Caco-2 (cell line): ENCODE results near the gene ZBED1. TPM values are rescaled to one million over a fixed set of nuclear protein-coding genes. Genes with fewer than 3 reads are reported as not detected.

ENCODE experiments used
- BruUV-seq: library from RNA; stranded (reverse); fragments of 400-500 nt; replicated peaks from 2 replicates; lab custom pipeline; 2021; lab: Mats Ljungman, UMichigan
- CTCF ChIA-PET: fragments of 300-600 bp; sonication (Branson Sonifier 250); formaldehyde crosslinking; loops from one replicate; lab custom pipeline; 2022; ENCODE audit warnings: antibody characterized with exemption; lab: Charles Lee
- POLR2A ChIA-PET: fragments of 300-600 bp; sonication (Branson Sonifier 250); formaldehyde crosslinking; loops from one replicate; lab custom pipeline; 2022; ENCODE audit warnings: antibody characterized with exemption; lab: Charles Lee
- DNase-seq, 2 experiments: peaks; one replicate each; pipeline versions ENCODE4 v3.0.0 to v3.0.0-alpha.2; 2020 to 2022
- H3K27me3 ChIP-seq: replicated peaks from 2 replicates; pipeline ENCODE4 v1.6.0; 2011; ENCODE audit warnings: low read length; ENCODE audit not compliant: control insufficient read depth, insufficient read depth
- H3K36me3 ChIP-seq: 2 replicates; pipeline ENCODE4 v1.5.1; 2011; ENCODE audit warnings: low read length; ENCODE audit not compliant: control insufficient read depth, insufficient read depth
- H3K4me1 ChIP-seq: fragments of 250-450 bp; sonication (Bioruptor Pico); 2 replicates; pipeline ENCODE4 v1.5.1; 2020; ENCODE audit warnings: mild to moderate bottlenecking
- H3K4me3 ChIP-seq: 2 replicates; pipeline ENCODE4 v1.5.1; 2011; ENCODE audit warnings: low read depth, mild to moderate bottlenecking, control low read depth, low read length
- H3K9me3 ChIP-seq: fragments of 250-450 bp; sonication (Bioruptor Pico); 2 replicates; pipeline ENCODE4 v1.5.1; 2020; ENCODE audit warnings: mild to moderate bottlenecking, moderate library complexity
- H3K27ac Mint-ChIP-seq: one replicate; pipeline ENCODE4 v1.8.0; 2022; ENCODE audit warnings: mixed read lengths; ENCODE audit not compliant: unreplicated experiment
- H3K27me3 Mint-ChIP-seq: one replicate; pipeline ENCODE4 v1.8.0; 2022; ENCODE audit warnings: mixed read lengths; ENCODE audit not compliant: insufficient read depth, unreplicated experiment
- H3K36me3 Mint-ChIP-seq: one replicate; pipeline ENCODE4 v1.8.0; 2022; ENCODE audit warnings: mild to moderate bottlenecking, mixed read lengths; ENCODE audit not compliant: insufficient read depth, unreplicated experiment
- H3K4me1 Mint-ChIP-seq: one replicate; pipeline ENCODE4 v1.8.0; 2022; ENCODE audit warnings: low read depth, mixed read lengths; ENCODE audit not compliant: unreplicated experiment
- H3K4me3 Mint-ChIP-seq: one replicate; pipeline ENCODE4 v1.8.0; 2022; ENCODE audit warnings: mild to moderate bottlenecking, moderate library complexity, mixed read lengths; ENCODE audit not compliant: unreplicated experiment
- H3K9me3 Mint-ChIP-seq: one replicate; pipeline ENCODE4 v1.8.0; 2022; ENCODE audit warnings: mixed read lengths; ENCODE audit not compliant: unreplicated experiment
- CTCF ChIP-seq, 2 experiments: fragments of 200-600 bp in 1 of 2; IDR thresholded peaks; 1 replicate in 1 of 2; 2 replicates in 1 of 2; pipeline versions ENCODE4 v1.5.1 to v1.8.0; 2011 to 2022; ENCODE audit warnings: antibody characterized with exemption in 1 of 2, control low read depth in 1 of 2, inconsistent platforms in 1 of 2, low read depth in 1 of 2, low read length in 1 of 2, mild to moderate bottlenecking in 1 of 2, moderate library complexity in 1 of 2; ENCODE audit not compliant: insufficient read depth in 1 of 2, severe bottlenecking in 1 of 2, unreplicated experiment in 1 of 2
- intact Hi-C: fragments of 100-400 bp; cut with micrococcal nuclease; formaldehyde crosslinking; loops from one replicate; pipeline ENCODE4 v1.10.0; 2022; ENCODE audit not compliant: unreplicated experiment
- total RNA-seq: library from RNA; stranded (reverse); gene quantifications from 2 replicates; pipeline ENCODE4 v1.2.3, GENCODE V29; 2022

ZBED1 gene
- total RNA-seq, 1 experiment from 2014 or later = 68.8 TPM

- Mint-ChIP-seq H3K27ac (peak overlapping the region; percentile 88), H3K4me1 (peaks cover 31% of the 10 kb centered on the region), H3K9me3 (no peaks in the 10 kb centered on the region), H3K36me3 (no peaks in the 10 kb centered on the region), H3K27me3 (no peaks in the 10 kb centered on the region), H3K4me3 (no peak overlapping the region)
- Histone ChIP-seq H3K4me1 (peaks cover 50% of the 10 kb centered on the region), H3K4me3 (no peak overlapping the region), H3K27me3 (no peaks in the 10 kb centered on the region), H3K36me3 (no peaks in the 10 kb centered on the region), H3K9me3 (no peaks in the 10 kb centered on the region)
- no TSS peak for BruUV-seq
- peak; percentile 82 to 89 for DNase-seq
- CTCF ChIA-PET = no interaction called here
- POLR2A ChIA-PET = no interaction called here
- intact Hi-C loops = loop anchor here (1.0 to 5.0 kb wide), 3 partner anchors 15 to 79 kb away; no protein-coding TSS in a partner anchor
- TF ChIP-seq CTCF (IDR thresholded peaks at IDR 0.05; ENCODE audit: insufficient read depth in 1 of 2, low read depth in 1 of 2, low read length in 1 of 2, severe bottlenecking in 1 of 2, unreplicated experiment in 1 of 2) = peak in 1 of 2 experiments; percentile 10
Measured at GRCh38 chrX:2513121-2513664, 12.4 kb upstream of the ZBED1 start.

GRCh38 chrX:2512501-2512900 is 11.7 kb upstream of the ZBED1 start:
- no peak overlapping the region for H3K4me3 Mint-ChIP-seq
- H3K27me3 Mint-ChIP-seq = no peaks in the 10 kb centered on the region
- Histone ChIP-seq H3K36me3 (no peaks in the 10 kb centered on the region), H3K4me3 (no peak overlapping the region), H3K4me1 (peaks cover 57% of the 10 kb centered on the region), H3K27me3 (no peaks in the 10 kb centered on the region), H3K9me3 (no peaks in the 10 kb centered on the region)
- peak overlapping the region; percentile 88 for H3K27ac Mint-ChIP-seq
- intact Hi-C loops = loop anchor here (5.0 kb wide), 1 partner anchor 80 kb away; no protein-coding TSS in a partner anchor
- peaks cover 25% of the 10 kb centered on the region for H3K4me1 Mint-ChIP-seq
- CTCF ChIA-PET = no interaction called here
- no peak for DNase-seq
- H3K36me3 Mint-ChIP-seq = no peaks in the 10 kb centered on the region
- BruUV-seq = no TSS peak
- POLR2A ChIA-PET = no interaction called here
- H3K9me3 Mint-ChIP-seq = no peaks in the 10 kb centered on the region
- TF ChIP-seq CTCF (IDR thresholded peaks at IDR 0.05; ENCODE audit: insufficient read depth in 1 of 2, low read depth in 1 of 2, low read length in 1 of 2, severe bottlenecking in 1 of 2, unreplicated experiment in 1 of 2) = no peak

- Mint-ChIP-seq H3K27me3 (no peaks in the 10 kb centered on the region), H3K4me3 (no peak overlapping the region), H3K9me3 (no peaks in the 10 kb centered on the region), H3K27ac (peak overlapping the region; percentile 88), H3K4me1 (peaks cover 31% of the 10 kb centered on the region), H3K36me3 (no peaks in the 10 kb centered on the region)
- no peaks in the 10 kb centered on the region for H3K36me3 ChIP-seq
- no TSS peak for BruUV-seq
- no peaks in the 10 kb centered on the region for H3K9me3 ChIP-seq
- TF ChIP-seq CTCF (IDR thresholded peaks at IDR 0.05; ENCODE audit: insufficient read depth in 1 of 2, low read depth in 1 of 2, low read length in 1 of 2, severe bottlenecking in 1 of 2, unreplicated experiment in 1 of 2) = no peak
- intact Hi-C loops = loop anchor here (5.0 kb wide), 1 partner anchor 81 kb away; no protein-coding TSS in a partner anchor
- no peak overlapping the region for H3K4me3 ChIP-seq
- peaks cover 66% of the 10 kb centered on the region for H3K4me1 ChIP-seq
- no peaks in the 10 kb centered on the region for H3K27me3 ChIP-seq
- CTCF ChIA-PET = no interaction called here
- POLR2A ChIA-PET = no interaction called here
- DNase-seq = no peak
Measured at GRCh38 chrX:2511326-2511725, 10.6 kb upstream of the ZBED1 start.
